Measurements from ENCODE around the gene RASAL1. TPM values are rescaled to one million over a fixed set of nuclear protein-coding genes. Genes with fewer than 3 reads are reported as not detected.

RASAL1 gene
- total RNA-seq, 1 experiment from 2014 or later = not detected

DNA sequence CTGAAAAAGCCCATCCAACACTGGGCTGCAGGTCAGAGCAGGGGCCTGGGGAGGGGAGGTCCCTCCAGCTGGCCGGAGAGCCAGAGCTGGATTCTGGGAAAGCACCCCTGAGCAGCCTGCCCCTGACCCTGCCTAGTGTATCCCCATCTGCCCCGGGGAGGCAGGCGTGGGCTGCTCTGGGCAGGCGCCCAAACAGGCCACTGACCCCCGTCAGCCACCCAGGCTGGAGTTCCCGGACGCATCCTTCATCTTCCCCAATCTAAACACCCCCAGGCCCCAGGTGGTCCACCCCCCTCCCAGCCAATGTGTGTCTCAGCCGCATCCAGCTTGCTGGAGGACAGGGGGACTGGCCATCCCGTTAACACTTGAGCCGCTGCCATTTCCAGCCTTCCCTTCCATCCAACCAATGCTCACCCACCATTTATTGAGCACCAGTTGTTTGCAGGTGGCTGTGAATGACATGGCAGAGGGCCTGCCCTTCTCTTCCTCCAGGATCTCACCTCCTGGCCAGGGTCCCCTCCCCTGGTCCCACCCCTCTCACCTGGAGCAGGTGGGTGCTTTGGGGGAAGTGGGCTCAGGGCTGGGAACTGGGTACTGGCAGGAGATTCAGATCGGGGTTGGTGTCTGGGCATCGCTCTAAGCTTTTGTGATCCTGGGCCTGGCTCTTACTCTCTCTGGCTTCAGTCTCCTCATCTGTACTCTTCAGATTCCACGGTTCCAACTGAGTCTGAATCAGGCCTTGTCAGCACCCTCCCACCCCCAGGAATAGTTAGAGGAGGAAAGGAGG, 79.8 kb downstream of the RASAL1 start:
- H3K36me3 ChIP-seq (ENCODE audit: control insufficient read depth, insufficient read depth, low read length) = no peaks in the 10 kb centered on the region
- TF ChIP-seq, protein P1, sequence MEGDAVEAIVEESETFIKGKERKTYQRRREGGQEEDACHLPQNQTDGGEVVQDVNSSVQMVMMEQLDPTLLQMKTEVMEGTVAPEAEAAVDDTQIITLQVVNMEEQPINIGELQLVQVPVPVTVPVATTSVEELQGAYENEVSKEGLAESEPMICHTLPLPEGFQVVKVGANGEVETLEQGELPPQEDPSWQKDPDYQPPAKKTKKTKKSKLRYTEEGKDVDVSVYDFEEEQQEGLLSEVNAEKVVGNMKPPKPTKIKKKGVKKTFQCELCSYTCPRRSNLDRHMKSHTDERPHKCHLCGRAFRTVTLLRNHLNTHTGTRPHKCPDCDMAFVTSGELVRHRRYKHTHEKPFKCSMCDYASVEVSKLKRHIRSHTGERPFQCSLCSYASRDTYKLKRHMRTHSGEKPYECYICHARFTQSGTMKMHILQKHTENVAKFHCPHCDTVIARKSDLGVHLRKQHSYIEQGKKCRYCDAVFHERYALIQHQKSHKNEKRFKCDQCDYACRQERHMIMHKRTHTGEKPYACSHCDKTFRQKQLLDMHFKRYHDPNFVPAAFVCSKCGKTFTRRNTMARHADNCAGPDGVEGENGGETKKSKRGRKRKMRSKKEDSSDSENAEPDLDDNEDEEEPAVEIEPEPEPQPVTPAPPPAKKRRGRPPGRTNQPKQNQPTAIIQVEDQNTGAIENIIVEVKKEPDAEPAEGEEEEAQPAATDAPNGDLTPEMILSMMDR (IDR thresholded peaks at IDR 0.05; ENCODE audit: insufficient read depth in 1 of 2, low read depth in 1 of 2, low read length in 1 of 2, severe bottlenecking in 1 of 2, unreplicated experiment in 1 of 2) = no peak
- Mint-ChIP-seq H3K27me3 (ENCODE audit: insufficient read depth, unreplicated experiment) (peaks cover 8% of the 10 kb centered on the region), H3K9me3 (ENCODE audit: unreplicated experiment) (no peaks in the 10 kb centered on the region), H3K4me1 (ENCODE audit: low read depth, unreplicated experiment) (no peaks in the 10 kb centered on the region), H3K4me3 (ENCODE audit: unreplicated experiment) (no peak overlapping the region), H3K36me3 (ENCODE audit: insufficient read depth, unreplicated experiment) (no peaks in the 10 kb centered on the region), H3K27ac (ENCODE audit: unreplicated experiment) (no peak overlapping the region)
- DNase-seq = no peak
- no TSS peak for BruUV-seq (replicated peaks)
- H3K4me1 ChIP-seq = no peaks in the 10 kb centered on the region
- no peaks in the 10 kb centered on the region for H3K9me3 ChIP-seq
- ChIA-PET CTCF (interaction anchor here (0.8 kb wide), 1 partner anchor 97 kb away, joined by 3 read pairs; no protein-coding TSS in a partner anchor), POLR2A (no interaction called here)
- no peaks in the 10 kb centered on the region for H3K27me3 ChIP-seq (replicated peaks; ENCODE audit: control insufficient read depth, insufficient read depth, low read length)
- intact Hi-C loops (cut with micrococcal nuclease; ENCODE audit: unreplicated experiment) = no loop called here
- H3K4me3 ChIP-seq (ENCODE audit: low read depth, low read length) = no peak overlapping the region

DNA sequence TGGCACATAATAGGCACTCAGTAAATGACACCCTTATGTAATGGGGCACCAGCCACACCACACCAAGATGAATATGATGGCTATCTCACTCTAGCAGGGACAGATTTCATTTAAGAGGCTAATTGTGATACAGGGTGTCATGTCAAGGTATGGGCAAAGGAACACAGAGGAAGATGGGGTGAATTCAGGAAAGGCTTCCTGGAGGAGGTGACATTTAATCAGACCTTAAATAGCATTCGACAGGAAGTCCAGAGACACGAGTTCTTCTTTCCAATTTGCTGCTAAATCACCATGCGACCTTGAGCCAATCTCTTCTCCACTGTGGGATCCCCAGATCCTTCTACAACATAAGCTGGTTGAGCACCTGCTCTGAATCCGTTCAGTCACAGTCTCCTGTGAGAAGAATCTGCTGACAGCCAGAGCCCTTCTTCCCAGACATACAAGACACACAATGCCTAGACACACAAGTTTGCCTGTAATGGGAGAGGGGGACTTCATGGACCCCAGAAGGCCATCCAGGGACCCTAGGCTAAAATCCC, 80.5 kb downstream of the RASAL1 start:
- no peak overlapping the region for H3K4me3 Mint-ChIP-seq (ENCODE audit: unreplicated experiment)
- H3K27ac Mint-ChIP-seq (ENCODE audit: unreplicated experiment) = no peak overlapping the region
- POLR2A ChIA-PET = no interaction called here
- BruUV-seq (replicated peaks) = no TSS peak
- intact Hi-C loops (cut with micrococcal nuclease; ENCODE audit: unreplicated experiment) = no loop called here
- no peak for DNase-seq
- no peaks in the 10 kb centered on the region for H3K4me1 ChIP-seq
- CTCF ChIA-PET = interaction anchor here (0.8 kb wide), 1 partner anchor 98 kb away, joined by 3 read pairs; no protein-coding TSS in a partner anchor
- no peaks in the 10 kb centered on the region for H3K9me3 Mint-ChIP-seq (ENCODE audit: unreplicated experiment)
- no peaks in the 10 kb centered on the region for H3K27me3 ChIP-seq (replicated peaks; ENCODE audit: control insufficient read depth, insufficient read depth, low read length)
- TF ChIP-seq, protein P1 (IDR thresholded peaks at IDR 0.05; ENCODE audit: insufficient read depth in 1 of 2, low read depth in 1 of 2, low read length in 1 of 2, severe bottlenecking in 1 of 2, unreplicated experiment in 1 of 2) = no peak
- H3K9me3 ChIP-seq = no peaks in the 10 kb centered on the region
- H3K4me3 ChIP-seq (ENCODE audit: low read depth, low read length) = no peak overlapping the region
- H3K4me1 Mint-ChIP-seq (ENCODE audit: low read depth, unreplicated experiment) = no peaks in the 10 kb centered on the region
- H3K36me3 ChIP-seq (ENCODE audit: control insufficient read depth, insufficient read depth, low read length) = no peaks in the 10 kb centered on the region
- peaks cover 8% of the 10 kb centered on the region for H3K27me3 Mint-ChIP-seq (ENCODE audit: insufficient read depth, unreplicated experiment)
- H3K36me3 Mint-ChIP-seq (ENCODE audit: insufficient read depth, unreplicated experiment) = no peaks in the 10 kb centered on the region

DNA sequence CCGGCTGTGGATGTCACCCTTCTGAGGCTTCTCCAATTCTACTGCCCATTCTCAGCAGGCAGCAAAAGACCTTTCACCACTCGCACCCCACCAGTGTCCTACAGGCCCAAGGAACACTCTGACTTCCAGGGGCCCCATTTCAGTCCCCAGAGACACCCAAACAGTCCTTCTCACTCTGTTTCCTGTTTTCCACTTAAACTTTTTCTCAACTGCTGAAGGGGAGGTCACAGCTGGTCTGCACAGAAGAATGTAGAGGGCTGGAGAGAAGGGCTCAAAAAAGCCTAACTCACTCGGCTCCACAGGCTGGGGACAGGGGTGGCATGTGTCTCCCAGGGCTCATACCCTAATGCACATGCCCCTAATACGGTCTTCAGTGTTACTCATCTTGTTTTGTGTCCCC, 83.2 kb downstream of the RASAL1 start:
- BruUV-seq (replicated peaks) = no TSS peak
- Histone ChIP-seq H3K4me1 (no peaks in the 10 kb centered on the region), H3K27me3 (replicated peaks; ENCODE audit: control insufficient read depth, insufficient read depth, low read length) (no peaks in the 10 kb centered on the region), H3K9me3 (no peaks in the 10 kb centered on the region), H3K4me3 (ENCODE audit: low read depth, low read length) (no peak overlapping the region), H3K36me3 (ENCODE audit: control insufficient read depth, insufficient read depth, low read length) (no peaks in the 10 kb centered on the region)
- intact Hi-C loops (cut with micrococcal nuclease; ENCODE audit: unreplicated experiment) = no loop called here
- TF ChIP-seq, protein P1 (IDR thresholded peaks at IDR 0.05; ENCODE audit: insufficient read depth in 1 of 2, low read depth in 1 of 2, low read length in 1 of 2, severe bottlenecking in 1 of 2, unreplicated experiment in 1 of 2) = no peak
- H3K27ac Mint-ChIP-seq (ENCODE audit: unreplicated experiment) = no peak overlapping the region
- no peaks in the 10 kb centered on the region for H3K9me3 Mint-ChIP-seq (ENCODE audit: unreplicated experiment)
- ChIA-PET CTCF (no interaction called here), POLR2A (no interaction called here)
- no peak overlapping the region for H3K4me3 Mint-ChIP-seq (ENCODE audit: unreplicated experiment)
- H3K36me3 Mint-ChIP-seq (ENCODE audit: insufficient read depth, unreplicated experiment) = no peaks in the 10 kb centered on the region
- no peaks in the 10 kb centered on the region for H3K4me1 Mint-ChIP-seq (ENCODE audit: low read depth, unreplicated experiment)
- no peak for DNase-seq
- peaks cover 8% of the 10 kb centered on the region for H3K27me3 Mint-ChIP-seq (ENCODE audit: insufficient read depth, unreplicated experiment)

All from Caco-2 (cell line).